Hindlimb muscle (tissue), 1 donor: ENCODE results near the gene FARP1. TPM values are rescaled to one million over a fixed set of nuclear protein-coding genes. Genes with fewer than 3 reads are reported as not detected.

Experiments used
- DNase-seq: peaks from one replicate; pipeline ENCODE4 v3.0.0-alpha.2; 2013
- polyA plus RNA-seq: library from polyadenylated mRNA; unstranded; fragments of 120-200 nt; gene quantifications from one replicate; pipeline ENCODE4 v1.2.1, GENCODE V29; 2013; ENCODE audit not compliant: insufficient read length

FARP1 gene
- polyA plus RNA-seq, 1 donor, result 101 TPM

DNA sequence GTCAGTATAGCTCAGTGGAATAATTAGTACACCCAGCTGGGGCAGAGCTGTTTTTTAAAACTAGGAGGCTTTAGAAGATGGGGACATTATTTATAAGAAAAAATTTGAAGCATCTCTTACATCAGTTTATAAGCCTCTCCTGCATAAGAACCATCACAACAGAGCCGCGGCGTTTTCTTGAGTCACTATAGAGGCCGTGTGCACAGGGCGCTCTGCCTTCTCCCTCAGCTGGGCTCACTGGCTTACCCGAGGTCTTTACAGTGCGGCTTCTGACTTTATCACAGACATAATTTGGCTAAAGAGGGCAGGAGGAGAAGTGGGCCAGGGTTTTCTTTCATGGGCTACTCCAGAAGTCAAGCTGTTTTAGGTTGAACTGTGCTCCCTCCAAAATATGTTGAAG is 169.7 kb downstream of the FARP1 start:
- DNase-seq, result no peak

DNA sequence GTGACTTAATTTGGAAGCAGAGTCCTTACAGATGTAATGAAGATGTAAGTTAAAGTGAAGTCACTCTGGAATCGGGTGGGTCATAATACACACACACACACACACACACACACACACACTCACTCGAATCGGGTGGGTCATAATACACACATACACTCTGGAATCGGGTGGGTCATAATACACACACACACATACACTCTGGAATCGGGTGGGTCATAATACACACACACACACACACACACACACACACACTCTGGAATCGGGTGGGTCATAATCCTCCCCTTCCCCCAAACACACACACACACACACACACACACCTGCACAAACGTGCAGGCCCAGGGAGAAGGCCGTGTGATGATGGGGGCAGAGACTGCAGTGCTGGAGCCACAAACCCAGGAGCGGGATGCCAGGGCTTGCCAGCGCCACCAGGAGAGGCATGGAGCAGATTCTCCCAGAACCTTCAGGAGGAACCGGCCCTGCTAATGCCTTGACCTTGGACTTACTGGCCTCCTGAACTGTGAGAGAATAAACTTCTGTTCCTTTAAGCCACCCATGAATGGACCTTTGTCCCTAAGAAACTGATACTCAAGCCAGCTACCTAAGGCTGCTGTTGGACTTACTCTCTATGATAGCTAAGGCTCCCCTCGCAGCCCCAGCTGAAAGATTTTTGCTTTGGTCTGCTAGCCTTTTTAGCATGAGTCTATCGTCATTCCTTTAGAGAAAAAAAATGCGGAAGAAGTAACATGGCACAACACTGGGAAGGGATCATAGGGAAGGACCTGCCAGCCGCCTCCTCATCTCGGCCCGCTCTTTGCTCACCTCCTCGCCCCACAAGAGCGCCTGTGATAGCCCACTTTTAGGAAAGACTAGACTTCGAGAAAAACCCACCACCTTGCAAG is 170.4 kb downstream of the FARP1 start:
- no peak for DNase-seq

GRCh38 chr13:98313922-98314292 is 171.0 kb downstream of the FARP1 start:
- DNase-seq, result no peak

GRCh38 chr13:98315466-98315865 is 172.6 kb downstream of the FARP1 start:
- no peak for DNase-seq

DNA sequence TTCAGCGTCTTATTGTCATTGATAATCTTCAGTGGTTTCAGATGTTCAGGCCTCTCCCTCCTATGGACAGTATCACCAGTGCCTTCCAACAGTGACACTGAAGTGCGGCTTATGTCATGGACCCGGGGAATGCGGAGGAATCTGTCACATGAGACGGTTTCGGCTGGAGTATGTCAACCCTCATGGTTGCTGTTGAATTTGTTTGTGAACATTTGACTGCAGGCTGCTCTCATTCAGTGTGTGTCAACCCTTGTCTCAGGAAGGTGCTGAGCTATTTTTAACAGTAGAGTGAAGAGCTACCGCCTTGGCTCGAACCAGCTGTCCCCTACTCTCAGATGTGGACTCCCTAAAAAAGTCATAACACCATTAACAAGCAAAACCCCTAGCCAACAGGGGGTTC is 173.0 kb downstream of the FARP1 start:
- no peak for DNase-seq

DNA sequence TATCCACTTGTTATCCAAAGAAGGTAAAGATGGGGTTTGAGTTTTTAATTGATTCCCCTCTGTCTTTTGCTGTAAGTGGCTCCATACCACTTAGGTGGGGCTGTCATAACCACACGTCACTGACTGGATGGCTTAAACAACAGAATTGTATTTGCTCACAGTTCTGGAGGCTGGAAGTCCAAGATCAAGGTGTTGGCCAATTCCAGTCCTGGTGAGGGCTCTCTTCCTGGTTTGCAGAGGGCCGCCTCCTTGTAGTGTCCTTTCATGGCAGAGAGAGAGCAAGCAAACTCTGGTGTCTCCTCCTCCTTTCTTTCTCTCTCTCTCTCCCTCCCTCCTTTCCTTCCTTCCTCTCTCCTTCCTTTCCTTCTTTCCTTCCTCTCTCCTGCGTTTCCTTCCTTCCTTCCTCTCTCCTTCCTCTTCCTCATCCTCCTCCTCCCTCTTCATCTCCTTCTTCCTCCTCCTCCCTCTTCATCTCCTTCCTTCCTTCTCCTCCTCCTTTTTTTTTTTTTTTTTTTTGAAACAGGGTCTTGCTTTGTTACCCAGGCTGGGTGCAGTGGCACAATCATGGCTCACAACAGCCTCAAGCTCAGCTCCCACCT is 174.8 kb downstream of the FARP1 start:
- DNase-seq, result no peak

DNA sequence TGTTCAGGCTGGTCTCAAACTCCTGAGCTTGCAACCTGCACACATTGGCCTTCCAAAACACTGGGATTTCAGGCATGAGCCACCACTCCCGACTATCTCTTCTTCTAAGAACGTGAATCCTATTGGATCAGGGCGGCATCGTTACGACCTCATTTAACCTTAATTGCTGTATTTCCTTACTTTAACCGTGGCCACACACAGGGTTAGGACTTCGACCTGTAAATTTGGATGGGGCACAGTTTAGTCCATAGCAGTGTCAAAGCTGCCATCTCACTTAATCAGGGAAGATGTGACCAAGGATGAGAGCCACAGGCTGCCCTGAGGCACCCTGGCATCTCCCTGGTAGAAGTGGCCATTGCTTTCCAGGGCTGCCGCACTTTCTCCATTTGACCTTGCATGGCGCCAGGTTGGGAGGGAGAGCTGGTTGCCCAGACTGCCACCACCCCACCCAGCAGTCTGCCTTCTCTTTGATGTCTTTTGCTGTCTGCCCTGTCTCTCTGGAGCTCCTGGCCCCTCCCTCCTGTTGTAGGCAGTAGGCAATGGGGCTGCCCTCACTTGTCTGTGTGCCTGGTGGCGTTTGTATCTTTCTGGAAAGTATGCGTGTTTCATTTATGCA is 175.5 kb downstream of the FARP1 start:
- DNase-seq, result no peak

DNA sequence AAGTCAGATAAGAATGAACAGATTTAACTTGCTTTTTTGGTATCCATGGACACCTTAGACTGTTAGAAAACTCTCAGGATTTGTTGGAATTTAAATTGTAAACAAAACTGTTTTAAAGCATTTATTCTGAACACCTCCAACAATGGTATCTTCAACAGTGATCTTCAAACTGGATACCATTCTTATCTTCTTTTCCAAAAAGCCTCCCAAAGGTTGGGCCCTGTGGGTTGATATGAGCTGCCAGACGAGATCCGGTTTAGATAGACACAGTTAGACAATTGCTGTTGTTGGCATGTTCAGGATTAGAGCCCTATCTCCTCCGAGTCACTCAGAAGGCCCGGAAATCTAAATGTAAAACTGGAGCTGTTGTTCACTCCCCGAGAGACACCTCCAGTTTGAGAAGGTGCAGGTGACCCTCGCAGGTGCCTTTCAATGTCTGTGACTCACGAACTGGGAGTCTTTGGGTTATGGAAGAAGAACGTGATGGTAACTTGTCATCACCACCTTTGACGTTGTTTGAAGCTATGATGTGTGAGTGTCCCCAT is 177.7 kb downstream of the FARP1 start:
- DNase-seq, result no peak

- DNase-seq, result no peak
Observed at GRCh38 chr13:98321395-98321794, 178.5 kb downstream of the FARP1 start.

DNA sequence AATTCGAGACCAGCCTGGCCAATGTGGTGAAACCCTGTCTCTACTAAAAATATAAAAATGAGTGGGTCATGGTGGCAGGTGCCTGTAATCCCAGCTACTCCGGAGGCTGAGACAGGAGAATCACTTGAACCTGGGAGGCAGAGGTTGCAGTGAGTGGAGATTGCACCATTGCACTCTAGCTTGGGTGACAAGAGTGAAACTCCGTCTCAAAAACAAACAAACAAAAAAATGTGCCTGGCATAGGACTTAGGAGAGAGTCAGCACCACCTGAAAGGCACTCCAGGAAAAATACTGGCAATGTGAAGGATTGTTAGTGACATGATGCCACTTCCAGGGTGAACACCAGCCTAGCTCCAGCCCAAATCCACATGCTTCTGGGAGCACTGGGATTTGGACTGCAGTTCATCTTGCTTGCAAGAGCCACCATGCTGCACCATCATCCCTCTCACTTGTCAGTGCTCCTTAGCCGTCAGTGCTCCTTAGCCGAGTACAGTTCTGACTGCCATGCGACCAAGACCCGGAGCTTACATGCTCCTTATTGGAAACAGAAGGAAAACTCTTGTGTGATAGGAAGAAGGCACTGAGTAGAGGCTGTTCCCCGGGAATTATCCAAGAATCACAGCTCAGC is 179.3 kb downstream of the FARP1 start:
- no peak for DNase-seq

- DNase-seq, result no peak
Observed at GRCh38 chr13:98324105-98324504, 181.2 kb downstream of the FARP1 start.

DNA sequence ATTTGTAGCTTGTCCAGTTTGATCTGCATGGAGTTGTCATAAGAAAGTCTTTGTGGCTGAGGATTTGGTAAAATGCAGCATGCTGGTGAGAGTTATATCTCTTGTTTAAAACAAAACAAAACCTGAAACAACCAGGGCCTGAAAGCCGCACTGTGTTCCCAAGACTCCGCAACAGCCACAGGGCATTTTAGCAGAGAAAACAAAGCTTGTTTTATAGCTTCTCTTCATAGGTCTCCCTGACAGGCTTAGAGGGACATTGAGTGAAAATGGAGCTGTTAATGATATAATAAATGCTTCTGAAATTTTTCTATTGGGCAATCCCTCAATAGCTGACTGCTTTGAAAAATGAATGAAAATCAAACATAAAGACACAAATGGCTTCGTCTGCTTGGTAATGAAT is 182.8 kb downstream of the FARP1 start:
- DNase-seq, result no peak

- DNase-seq, result no peak
Observed at GRCh38 chr13:98326291-98326690, 183.4 kb downstream of the FARP1 start.

GRCh38 chr13:98327371-98328270 is 184.7 kb downstream of the FARP1 start:
- DNase-seq, result no peak

GRCh38 chr13:98328511-98328910 is 185.6 kb downstream of the FARP1 start:
- DNase-seq, result no peak

GRCh38 chr13:98332222-98332621 is 189.3 kb downstream of the FARP1 start:
- no peak for DNase-seq

- DNase-seq, result no peak
Observed at GRCh38 chr13:98332691-98333090, 189.8 kb downstream of the FARP1 start.

DNA sequence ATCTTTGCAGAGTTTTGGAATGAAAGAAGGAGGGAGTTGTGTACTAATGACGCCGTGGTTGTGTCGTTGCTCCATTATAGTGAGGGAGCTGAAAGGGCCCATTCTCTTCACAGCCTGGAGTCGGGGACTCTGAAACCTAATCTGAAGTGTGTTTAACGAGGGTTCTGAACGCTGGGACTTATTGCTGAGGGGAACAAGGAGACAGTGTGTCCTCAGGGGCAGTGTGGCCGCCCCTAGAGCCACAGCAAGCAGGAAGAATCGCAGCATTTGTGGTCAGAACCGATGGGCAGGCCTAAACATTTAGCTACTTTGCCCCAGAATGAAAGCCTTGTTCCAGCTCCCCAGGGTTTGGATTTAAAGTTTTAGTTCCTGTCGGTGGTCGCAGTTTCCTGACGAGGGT is 190.6 kb downstream of the FARP1 start:
- DNase-seq, result no peak

DNA sequence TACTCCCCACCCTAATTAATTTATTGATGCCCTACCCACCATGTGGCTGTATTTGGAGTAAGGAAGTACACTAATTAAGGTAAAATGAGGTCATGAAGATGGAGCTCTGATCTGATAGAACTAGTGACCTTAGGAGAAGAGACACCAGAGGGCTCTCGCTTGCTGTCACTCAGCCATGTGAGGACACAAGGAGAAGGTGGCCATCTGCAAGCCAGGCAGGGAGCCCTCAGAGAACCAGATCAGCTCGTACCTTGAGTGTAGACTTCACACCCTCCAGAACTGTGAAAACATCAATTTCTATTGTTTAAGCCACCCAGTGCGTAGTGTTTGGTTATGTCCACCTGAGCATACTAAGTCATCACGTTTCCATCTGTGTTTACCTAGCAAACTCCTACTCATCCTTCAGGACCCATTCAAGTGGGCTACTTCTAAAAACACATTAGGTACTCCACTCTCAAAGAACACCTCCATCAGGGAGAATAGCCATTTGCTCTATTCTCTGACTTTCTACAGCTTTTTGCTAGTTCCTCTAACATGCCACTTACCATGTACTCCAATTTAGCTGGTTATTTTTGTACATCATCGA is 191.8 kb downstream of the FARP1 start:
- no peak for DNase-seq

DNA sequence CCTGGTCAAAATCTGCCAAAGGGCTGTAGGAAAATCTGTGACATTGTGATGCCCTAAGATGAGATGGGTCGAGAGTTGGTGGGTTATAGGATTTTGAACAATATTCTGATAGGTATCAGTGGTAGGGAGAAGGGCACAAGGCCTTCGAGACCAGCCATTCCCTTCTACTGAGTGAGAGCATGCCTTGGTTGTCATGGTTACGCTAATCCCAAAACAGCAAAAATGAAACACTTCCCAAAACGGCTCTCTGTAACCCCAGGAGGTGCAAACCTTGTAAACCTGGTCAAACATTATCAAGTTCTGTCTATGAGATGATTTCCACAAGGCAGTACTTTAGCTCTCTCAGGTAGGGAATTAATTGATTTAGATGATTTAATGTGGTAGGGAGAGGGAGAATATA is 192.8 kb downstream of the FARP1 start:
- no peak for DNase-seq

DNA sequence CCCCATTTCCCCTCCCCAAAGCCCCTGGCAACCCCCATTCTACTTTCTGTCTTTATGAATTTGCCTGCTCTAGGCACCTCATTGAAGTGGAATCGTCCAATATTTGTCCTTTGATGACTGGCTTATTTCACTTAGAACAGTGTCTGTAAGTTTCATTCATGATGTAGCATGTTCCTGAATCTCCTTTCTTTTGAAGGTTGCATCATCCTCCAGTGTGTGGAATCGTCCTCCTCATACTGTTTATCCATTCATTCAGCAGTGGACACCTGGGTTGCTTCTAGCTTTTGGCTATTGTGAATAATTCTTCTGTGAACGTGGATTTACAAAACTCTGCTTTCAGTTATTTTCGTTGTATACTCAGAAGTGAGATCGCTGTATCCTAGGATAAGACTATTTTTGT is 195.4 kb downstream of the FARP1 start:
- no peak for DNase-seq
